ENCODE measurements around the gene KRTAP4-3. TPM values are rescaled to one million over a fixed set of nuclear protein-coding genes. Genes with fewer than 3 reads are reported as not detected.

KRTAP4-3 gene
- total RNA-seq, 4 donors from 2014 or later = 1.2 to 54.0 TPM; not detected in 2

Other genes starting within 250 kb of the KRTAP4-3 start
- 100 to 1,000 TPM; 302 to 577 (median 454) TPM for gene KRT23, start 230.6 kb downstream of the KRTAP4-3 start, total RNA-seq
- gene KRT39, start 201.3 kb downstream of the KRTAP4-3 start, total RNA-seq = 1 to 10 TPM in 1 of 4 donors, under 1 TPM in 1, not detected in 2; 0.51 to 8.8 TPM
- gene KRT40, start 183.9 kb downstream of the KRTAP4-3 start, total RNA-seq = 10 to 100 TPM in 1 of 4 donors, not detected in 3; 12.3 TPM
- 10 to 100 TPM in 1 of 4 donors, not detected in 3; 11.6 TPM for gene KRTAP3-3, start 174.1 kb downstream of the KRTAP4-3 start, total RNA-seq
- gene KRTAP3-2, start 168.3 kb downstream of the KRTAP4-3 start, total RNA-seq = 10 to 100 TPM in 1 of 4 donors, not detected in 3; 84.1 TPM
- 10 to 100 TPM in 1 of 4 donors, 1 to 10 TPM in 1, not detected in 2; 4.0 to 83.2 TPM for gene KRTAP3-1, start 159.1 kb downstream of the KRTAP4-3 start, total RNA-seq
- 100 to 1,000 TPM in 1 of 4 donors, 10 to 100 TPM in 1, under 1 TPM in 1, not detected in 1; 0.22 to 168 (median 10.9) TPM for gene KRTAP1-5, start 141.0 kb downstream of the KRTAP4-3 start, total RNA-seq
- 1 to 10 TPM in 1 of 4 donors, not detected in 3; 4.2 TPM for gene KRTAP1-4, start 138.0 kb downstream of the KRTAP4-3 start, total RNA-seq
- 100 to 1,000 TPM in 1 of 4 donors, 1 to 10 TPM in 1, not detected in 2; 1.6 to 107 TPM for gene KRTAP1-3, start 133.3 kb downstream of the KRTAP4-3 start, total RNA-seq
- gene KRTAP1-1, start 126.8 kb downstream of the KRTAP4-3 start, total RNA-seq = 100 to 1,000 TPM in 1 of 4 donors, 1 to 10 TPM in 1, under 1 TPM in 1, not detected in 1; 0.32 to 195 (median 5.1) TPM
- gene KRTAP2-1, start 120.9 kb downstream of the KRTAP4-3 start, total RNA-seq = 10 to 100 TPM in 1 of 4 donors, 1 to 10 TPM in 1, not detected in 2; 7.0 to 83.9 TPM
- 10 to 100 TPM in 1 of 4 donors, 1 to 10 TPM in 1, not detected in 2; 3.6 to 58.7 TPM for gene KRTAP2-2, start 113.0 kb downstream of the KRTAP4-3 start, total RNA-seq
- gene KRTAP2-3, start 108.1 kb downstream of the KRTAP4-3 start, total RNA-seq = 10 to 100 TPM in 1 of 4 donors, 1 to 10 TPM in 1, not detected in 2; 3.9 to 12.8 TPM
- 10 to 100 TPM in 1 of 4 donors, not detected in 3; 61.4 TPM for gene KRTAP2-4, start 102.3 kb downstream of the KRTAP4-3 start, total RNA-seq
- gene KRTAP4-7, start 84.1 kb downstream of the KRTAP4-3 start, total RNA-seq = 10 to 100 TPM in 1 of 4 donors, 1 to 10 TPM in 1, under 1 TPM in 1, not detected in 1; 0.54 to 73.1 (median 2.4) TPM
- gene KRTAP4-8, start 70.1 kb downstream of the KRTAP4-3 start, total RNA-seq = 10 to 100 TPM in 1 of 4 donors, not detected in 3; 27.3 TPM
- gene KRTAP4-16, start 66.0 kb downstream of the KRTAP4-3 start, total RNA-seq = not detected
- 10 to 100 TPM in 1 of 4 donors, 1 to 10 TPM in 1, under 1 TPM in 1, not detected in 1; 0.44 to 73.5 (median 2.6) TPM for gene KRTAP4-9, start 62.8 kb downstream of the KRTAP4-3 start, total RNA-seq
- gene KRTAP4-11, start 49.8 kb downstream of the KRTAP4-3 start, total RNA-seq = 10 to 100 TPM in 1 of 4 donors, under 1 TPM in 1, not detected in 2; 0.89 to 20.6 TPM
- 10 to 100 TPM in 1 of 4 donors, not detected in 3; 57.0 TPM for gene KRTAP4-12, start 44.0 kb downstream of the KRTAP4-3 start, total RNA-seq
- 10 to 100 TPM in 1 of 4 donors, under 1 TPM in 1, not detected in 2; 0.25 to 54.3 TPM for gene KRTAP4-6, start 27.7 kb downstream of the KRTAP4-3 start, total RNA-seq
- 10 to 100 TPM in 1 of 4 donors, under 1 TPM in 1, not detected in 2; 0.34 to 14.9 TPM for gene KRTAP4-5, start 18.4 kb downstream of the KRTAP4-3 start, total RNA-seq
- gene KRTAP4-4, start 7.5 kb downstream of the KRTAP4-3 start, total RNA-seq = 100 to 1,000 TPM in 1 of 4 donors, under 1 TPM in 1, not detected in 2; 0.84 to 102 TPM
- 10 to 100 TPM in 1 of 4 donors, 1 to 10 TPM in 1, not detected in 2; 5.0 to 75.4 TPM for gene KRTAP4-2, start 10.0 kb upstream of the KRTAP4-3 start, total RNA-seq
- gene KRTAP4-1, start 16.7 kb upstream of the KRTAP4-3 start, total RNA-seq = 10 to 100 TPM in 1 of 4 donors, 1 to 10 TPM in 1, not detected in 2; 2.1 to 66.2 TPM
- under 1 TPM in 1 of 4 donors, not detected in 3; 0.91 TPM for gene KRTAP9-1, start 21.7 kb upstream of the KRTAP4-3 start, total RNA-seq
- 100 to 1,000 TPM in 1 of 4 donors, 10 to 100 TPM in 1, not detected in 2; 18.1 to 183 TPM for gene KRTAP9-2, start 58.4 kb upstream of the KRTAP4-3 start, total RNA-seq
- 100 to 1,000 TPM in 1 of 4 donors, 1 to 10 TPM in 1, under 1 TPM in 1, not detected in 1; 0.27 to 218 (median 8.7) TPM for gene KRTAP9-3, start 64.2 kb upstream of the KRTAP4-3 start, total RNA-seq
- gene KRTAP9-8, start 69.8 kb upstream of the KRTAP4-3 start, total RNA-seq = 100 to 1,000 TPM in 1 of 4 donors, under 1 TPM in 2, not detected in 1; 0.47 to 120 (median 0.97) TPM
- 100 to 1,000 TPM in 1 of 4 donors, 1 to 10 TPM in 1, under 1 TPM in 1, not detected in 1; 0.37 to 177 (median 2.1) TPM for gene KRTAP9-4, start 81.5 kb upstream of the KRTAP4-3 start, total RNA-seq
- gene KRTAP9-9, start 87.2 kb upstream of the KRTAP4-3 start, total RNA-seq = 10 to 100 TPM in 1 of 4 donors, 1 to 10 TPM in 1, not detected in 2; 2.1 to 94.5 TPM
- gene KRTAP9-6, start 97.2 kb upstream of the KRTAP4-3 start, total RNA-seq = under 1 TPM in 2 of 4 donors, not detected in 2; 0.38 to 0.62 TPM
- gene KRTAP9-7, start 107.5 kb upstream of the KRTAP4-3 start, total RNA-seq = 10 to 100 TPM in 1 of 4 donors, under 1 TPM in 1, not detected in 2; 0.51 to 17.1 TPM
- 1 to 10 TPM in 1 of 4 donors, not detected in 3; 2.5 TPM for gene KRTAP29-1, start 134.6 kb upstream of the KRTAP4-3 start, total RNA-seq
- gene KRTAP16-1, start 141.1 kb upstream of the KRTAP4-3 start, total RNA-seq = 1 to 10 TPM in 1 of 4 donors, not detected in 3; 5.9 TPM
- 10 to 100 TPM in 1 of 4 donors, 1 to 10 TPM in 1, not detected in 2; 1.3 to 38.6 TPM for gene KRTAP17-1, start 147.5 kb upstream of the KRTAP4-3 start, total RNA-seq
- gene KRT33A, start 182.6 kb upstream of the KRTAP4-3 start, total RNA-seq = 10 to 100 TPM in 2 of 4 donors, under 1 TPM in 1, not detected in 1; 0.25 to 73.9 (median 11.0) TPM
- 100 to 1,000 TPM in 1 of 4 donors, 1 to 10 TPM in 1, under 1 TPM in 1, not detected in 1; 0.25 to 117 (median 4.4) TPM for gene KRT33B, start 201.6 kb upstream of the KRTAP4-3 start, total RNA-seq
- 100 to 1,000 TPM in 1 of 4 donors, 10 to 100 TPM in 1, 1 to 10 TPM in 1, under 1 TPM in 1; 0.72 to 143 (median 6.3) TPM for gene KRT34, start 214.1 kb upstream of the KRTAP4-3 start, total RNA-seq
- gene KRT31, start 229.4 kb upstream of the KRTAP4-3 start, total RNA-seq = 100 to 1,000 TPM in 1 of 4 donors, 10 to 100 TPM in 3; 15.9 to 197 (median 24.1) TPM

Measured in lower leg skin (tissue), 4 donors.